PC-3 (cell line): ENCODE measurements around the gene GPR107. TPM values are rescaled to one million over a fixed set of nuclear protein-coding genes. Genes with fewer than 3 reads are reported as not detected.
A peak's percentile ranks its signal among the peaks of the same experiment; 100 is the strongest.

ENCODE experiments used
- ATAC-seq: fragments of 200-7000 bp; cut with Tn5 transposase; 2 replicates; pipeline ENCODE4 v1.9.1; 2020; ENCODE audit warnings: mild to moderate bottlenecking, moderate library complexity
- BruUV-seq: library from RNA; stranded (reverse); fragments of 400-500 nt; replicated peaks from 2 replicates; lab custom pipeline; 2021; lab: Mats Ljungman, UMichigan
- CTCF ChIA-PET: fragments of 300-600 bp; sonication (Branson Sonifier 250); formaldehyde crosslinking; loops from one replicate; lab custom pipeline; 2022; ENCODE audit warnings: antibody characterized with exemption; lab: Charles Lee
- POLR2A ChIA-PET: fragments of 300-600 bp; sonication (Branson Sonifier 250); formaldehyde crosslinking; loops from one replicate; lab custom pipeline; 2022; ENCODE audit warnings: antibody characterized with exemption; ENCODE audit not compliant: unreplicated experiment; lab: Charles Lee
- DNase-seq: peaks from one replicate; pipeline ENCODE4 v3.0.0-alpha.2; 2015
- H2AFZ ChIP-seq: fragments of 300-600 bp; sonication (generic); 2 replicates; pipeline ENCODE4 v1.6.0; 2016; ENCODE audit warnings: antibody characterized with exemption, low read length
- H3F3A ChIP-seq: fragments of 300-600 bp; sonication (generic); one replicate; pipeline ENCODE4 v1.6.0; 2017; ENCODE audit warnings: antibody characterized with exemption, low read length, control low read depth, mild to moderate bottlenecking; ENCODE audit not compliant: unreplicated experiment
- H3K27ac ChIP-seq: fragments of 300-600 bp; sonication (generic); 2 replicates; pipeline ENCODE4 v1.5.1; 2016; ENCODE audit warnings: mild to moderate bottlenecking, low read length
- H3K27me3 ChIP-seq: fragments of 300-600 bp; sonication (generic); 2 replicates; pipeline ENCODE4 v1.6.1; 2016; ENCODE audit warnings: low read length, mixed read lengths
- H3K36me3 ChIP-seq: fragments of 300-600 bp; sonication (generic); 2 replicates; pipeline ENCODE4 v1.6.1; 2016; ENCODE audit warnings: low read depth, mixed run types, low read length, mixed read lengths
- H3K4me1 ChIP-seq: fragments of 300-600 bp; sonication (generic); 2 replicates; pipeline ENCODE4 v1.5.1; 2016; ENCODE audit warnings: low read length; ENCODE audit not compliant: insufficient read depth
- H3K4me2 ChIP-seq: fragments of 300-600 bp; sonication (generic); 2 replicates; pipeline ENCODE4 v1.6.0; 2016; ENCODE audit warnings: low read length
- H3K4me3 ChIP-seq: fragments of 300-600 bp; sonication (generic); 2 replicates; pipeline ENCODE4 v1.5.1; 2016; ENCODE audit warnings: mild to moderate bottlenecking, low read length, mixed read lengths
- H3K79me2 ChIP-seq: fragments of 300-600 bp; sonication (generic); 2 replicates; pipeline ENCODE4 v1.6.1; 2017; ENCODE audit warnings: low read length, mixed read lengths
- H3K9ac ChIP-seq: fragments of 300-600 bp; sonication (generic); 2 replicates; pipeline ENCODE4 v1.6.0; 2016; ENCODE audit warnings: mild to moderate bottlenecking, low read length
- H3K9me2 ChIP-seq: fragments of 300-600 bp; sonication (generic); replicated peaks from 2 replicates; pipeline ENCODE4 v1.6.1; 2016; ENCODE audit warnings: mixed run types, low read length, mixed read lengths
- H3K9me3 ChIP-seq: fragments of 300-600 bp; sonication (generic); 2 replicates; pipeline ENCODE4 v1.6.1; 2016; ENCODE audit warnings: low read length, mixed read lengths
- H4K20me1 ChIP-seq: fragments of 300-600 bp; sonication (generic); 2 replicates; pipeline ENCODE4 v1.6.1; 2016; ENCODE audit warnings: low read length, mixed read lengths
- EZH2 ChIP-seq: fragments of 300-600 bp; sonication (generic); IDR thresholded peaks from one replicate; pipeline ENCODE4 v1.6.1; 2017; ENCODE audit warnings: antibody characterized with exemption, mild to moderate bottlenecking, low read length; ENCODE audit not compliant: unreplicated experiment
- EZH2phosphoT487 ChIP-seq: fragments of 300-600 bp; sonication (generic); IDR thresholded peaks from 2 replicates; pipeline ENCODE4 v1.6.1; 2018; ENCODE audit warnings: mild to moderate bottlenecking, antibody characterized with exemption, low read length, borderline replicate concordance
- intact Hi-C: fragments of 100-400 bp; cut with micrococcal nuclease; formaldehyde crosslinking; loops from 2 replicates; pipeline ENCODE4 v1.9.0; 2023
- total RNA-seq: library from RNA; depleted of rRNA; stranded (reverse); fragments of >200 nt; gene quantifications from 2 replicates; pipeline ENCODE4 v1.2.3, GENCODE V29; 2014
- TF ChIP-seq, protein P1 (sequence below): fragments of 300-600 bp; sonication (generic); conservative IDR thresholded peaks from 2 replicates; pipeline ENCODE4 v1.5.1; 2017; ENCODE audit warnings: antibody characterized with exemption, low read depth, mild to moderate bottlenecking, low read length

The GPR107 gene
- total RNA-seq, 1 experiment from 2014 or later, result 11.4 TPM

GRCh38 chr9:130143279-130143893, 89.7 kb downstream of the GPR107 start:
- Histone ChIP-seq H3K9ac (no peak overlapping the region), H4K20me1 (no peaks in the 10 kb centered on the region), H3K4me1 (no peaks in the 10 kb centered on the region), H3K79me2 (no peaks in the 10 kb centered on the region), H3F3A (no peaks in the 10 kb centered on the region), H3K4me2 (no peak overlapping the region), H3K27ac (no peak overlapping the region), H3K36me3 (no peaks in the 10 kb centered on the region), H3K27me3 (no peaks in the 10 kb centered on the region), H3K9me2 (no peaks in the 10 kb centered on the region), H3K9me3 (no peaks in the 10 kb centered on the region), H3K4me3 (no peak overlapping the region), H2AFZ (no peak overlapping the region)
- CTCF ChIA-PET, result no interaction called here
- TF ChIP-seq EZH2, result no peak
- no peak for TF ChIP-seq EZH2phosphoT487
- TF ChIP-seq, protein P1, sequence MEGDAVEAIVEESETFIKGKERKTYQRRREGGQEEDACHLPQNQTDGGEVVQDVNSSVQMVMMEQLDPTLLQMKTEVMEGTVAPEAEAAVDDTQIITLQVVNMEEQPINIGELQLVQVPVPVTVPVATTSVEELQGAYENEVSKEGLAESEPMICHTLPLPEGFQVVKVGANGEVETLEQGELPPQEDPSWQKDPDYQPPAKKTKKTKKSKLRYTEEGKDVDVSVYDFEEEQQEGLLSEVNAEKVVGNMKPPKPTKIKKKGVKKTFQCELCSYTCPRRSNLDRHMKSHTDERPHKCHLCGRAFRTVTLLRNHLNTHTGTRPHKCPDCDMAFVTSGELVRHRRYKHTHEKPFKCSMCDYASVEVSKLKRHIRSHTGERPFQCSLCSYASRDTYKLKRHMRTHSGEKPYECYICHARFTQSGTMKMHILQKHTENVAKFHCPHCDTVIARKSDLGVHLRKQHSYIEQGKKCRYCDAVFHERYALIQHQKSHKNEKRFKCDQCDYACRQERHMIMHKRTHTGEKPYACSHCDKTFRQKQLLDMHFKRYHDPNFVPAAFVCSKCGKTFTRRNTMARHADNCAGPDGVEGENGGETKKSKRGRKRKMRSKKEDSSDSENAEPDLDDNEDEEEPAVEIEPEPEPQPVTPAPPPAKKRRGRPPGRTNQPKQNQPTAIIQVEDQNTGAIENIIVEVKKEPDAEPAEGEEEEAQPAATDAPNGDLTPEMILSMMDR, result no peak
- peak; percentile 59 for ATAC-seq
- no peak for DNase-seq
- intact Hi-C loops, result no loop called here
- POLR2A ChIA-PET, result no interaction called here
- no TSS peak for BruUV-seq

- Histone ChIP-seq H3F3A (no peaks in the 10 kb centered on the region), H4K20me1 (no peaks in the 10 kb centered on the region), H3K4me2 (no peak overlapping the region), H3K9ac (no peak overlapping the region), H3K27ac (no peak overlapping the region), H3K27me3 (no peaks in the 10 kb centered on the region), H3K9me2 (no peaks in the 10 kb centered on the region), H3K4me1 (no peaks in the 10 kb centered on the region), H3K9me3 (no peaks in the 10 kb centered on the region), H3K4me3 (no peak overlapping the region), H3K36me3 (no peaks in the 10 kb centered on the region), H3K79me2 (no peaks in the 10 kb centered on the region), H2AFZ (no peak overlapping the region)
- ChIA-PET CTCF (no interaction called here), POLR2A (no interaction called here)
- no peak for DNase-seq
- intact Hi-C loops, result no loop called here
- peak; percentile 13; the same call in 1 of the 2 replicates for ATAC-seq
- BruUV-seq, result no TSS peak
- TF ChIP-seq, protein P1, result no peak
These were observed 90.3 kb downstream of the GPR107 start for GRCh38 chr9:130143958-130144366.

DNA sequence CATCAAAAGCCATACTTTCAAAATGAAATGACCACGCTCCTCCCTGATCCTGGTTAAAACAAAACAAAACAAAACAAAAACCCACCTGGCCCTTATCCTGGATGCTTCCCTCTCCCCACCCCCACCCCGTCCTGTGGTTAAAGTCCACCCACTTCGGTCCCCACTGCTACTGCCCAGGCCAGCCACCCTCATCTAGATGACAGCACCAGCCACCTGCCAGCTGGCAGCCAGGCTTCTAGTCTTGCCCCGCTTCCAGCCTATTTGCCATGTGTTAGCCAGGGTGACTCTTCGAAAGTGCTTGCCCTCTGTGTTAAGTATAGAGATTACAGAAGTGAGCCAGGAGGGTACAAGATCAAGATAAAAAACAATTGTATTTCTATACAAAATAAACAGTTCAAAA, 91.0 kb downstream of the GPR107 start:
- Histone ChIP-seq H3K79me2 (no peaks in the 10 kb centered on the region), H3K4me2 (no peak overlapping the region), H3F3A (no peaks in the 10 kb centered on the region), H3K27ac (no peak overlapping the region), H4K20me1 (no peaks in the 10 kb centered on the region), H3K9me3 (no peaks in the 10 kb centered on the region), H3K9me2 (no peaks in the 10 kb centered on the region), H3K4me1 (no peaks in the 10 kb centered on the region), H3K9ac (no peak overlapping the region), H3K36me3 (no peaks in the 10 kb centered on the region), H2AFZ (no peak overlapping the region), H3K27me3 (no peaks in the 10 kb centered on the region), H3K4me3 (no peak overlapping the region)
- POLR2A ChIA-PET, result no interaction called here
- CTCF ChIA-PET, result no interaction called here
- DNase-seq (no peak), ATAC-seq (no peak)
- BruUV-seq, result no TSS peak
- TF ChIP-seq, protein P1, result no peak
- TF ChIP-seq EZH2, result no peak
- TF ChIP-seq EZH2phosphoT487, result no peak
- intact Hi-C loops, result no loop called here
